ENCODE results near the gene SGCD. TPM values are rescaled to one million over a fixed set of nuclear protein-coding genes. Genes with fewer than 3 reads are reported as not detected.

SGCD gene
- total RNA-seq, 4 donors from 2014 or later, result 16.7 to 38.6 (median 27.7) TPM

DNA sequence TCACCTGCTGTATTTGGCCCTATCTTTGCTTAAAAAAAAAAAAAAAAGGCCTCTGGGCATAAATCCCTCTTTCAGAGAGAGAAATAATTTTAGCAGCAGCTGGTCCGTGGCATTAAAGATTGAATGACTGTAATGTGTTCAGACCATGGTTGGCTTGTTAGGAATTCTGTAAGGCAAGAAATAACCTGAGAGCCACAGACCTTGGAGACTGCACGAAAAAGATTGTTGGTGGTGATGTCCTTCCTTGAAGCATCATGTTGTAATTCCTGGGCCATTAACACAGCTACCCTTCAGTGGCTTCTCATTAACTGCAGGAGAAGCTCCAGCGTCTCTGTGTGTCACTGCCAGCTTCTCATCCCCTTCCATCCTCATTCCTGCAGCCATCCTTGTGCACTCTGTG is 79.0 kb downstream of the SGCD start:
- intact Hi-C loops (cut with DNase I), result no loop called here
- Histone ChIP-seq H3K27ac (replicated peaks in 1 of 4) (no peak overlapping the region), H3K36me3 (no peaks in the 10 kb centered on the region), H3K9me3 (no peaks in the 10 kb centered on the region), H3K27me3 (no peaks in the 10 kb centered on the region), H3K4me3 (no peak overlapping the region), H3K4me1 (peaks cover 5 to 36% (median 29%) of the 10 kb centered on the region in 4 donors)
- WGBS, result 64% methylated on average over 3 of the region's 3 CpGs
- DNase-seq (ENCODE audit: extremely low spot score), result no peak
- no peak for TF ChIP-seq POLR2AphosphoS5 (IDR thresholded peaks at IDR 0.05)
- TF ChIP-seq, protein P1, sequence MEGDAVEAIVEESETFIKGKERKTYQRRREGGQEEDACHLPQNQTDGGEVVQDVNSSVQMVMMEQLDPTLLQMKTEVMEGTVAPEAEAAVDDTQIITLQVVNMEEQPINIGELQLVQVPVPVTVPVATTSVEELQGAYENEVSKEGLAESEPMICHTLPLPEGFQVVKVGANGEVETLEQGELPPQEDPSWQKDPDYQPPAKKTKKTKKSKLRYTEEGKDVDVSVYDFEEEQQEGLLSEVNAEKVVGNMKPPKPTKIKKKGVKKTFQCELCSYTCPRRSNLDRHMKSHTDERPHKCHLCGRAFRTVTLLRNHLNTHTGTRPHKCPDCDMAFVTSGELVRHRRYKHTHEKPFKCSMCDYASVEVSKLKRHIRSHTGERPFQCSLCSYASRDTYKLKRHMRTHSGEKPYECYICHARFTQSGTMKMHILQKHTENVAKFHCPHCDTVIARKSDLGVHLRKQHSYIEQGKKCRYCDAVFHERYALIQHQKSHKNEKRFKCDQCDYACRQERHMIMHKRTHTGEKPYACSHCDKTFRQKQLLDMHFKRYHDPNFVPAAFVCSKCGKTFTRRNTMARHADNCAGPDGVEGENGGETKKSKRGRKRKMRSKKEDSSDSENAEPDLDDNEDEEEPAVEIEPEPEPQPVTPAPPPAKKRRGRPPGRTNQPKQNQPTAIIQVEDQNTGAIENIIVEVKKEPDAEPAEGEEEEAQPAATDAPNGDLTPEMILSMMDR (IDR thresholded peaks at IDR 0.05), result no peak

DNA sequence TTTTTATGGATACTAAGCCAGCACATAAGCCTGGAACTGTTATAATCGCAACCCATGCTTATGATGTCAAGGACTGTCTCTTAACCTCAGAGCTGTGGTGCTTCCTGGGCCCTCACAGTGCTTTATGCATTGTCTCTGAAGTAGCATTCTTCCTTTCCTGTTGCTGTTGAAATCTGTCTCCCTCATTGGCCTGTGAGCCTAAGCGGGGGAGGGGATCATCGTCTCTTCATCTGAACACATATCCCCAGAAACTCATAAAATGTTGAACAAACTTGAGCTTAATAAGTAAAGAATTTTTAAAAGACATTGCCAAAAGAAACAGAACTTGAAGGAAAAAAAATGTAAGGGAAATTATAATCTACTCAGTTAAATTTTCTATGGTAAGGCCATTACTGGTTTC is 80.3 kb downstream of the SGCD start:
- WGBS, result 81% methylated on average over 3 of the region's 3 CpGs
- intact Hi-C loops (cut with DNase I), result no loop called here
- Histone ChIP-seq H3K27me3 (no peaks in the 10 kb centered on the region), H3K9me3 (no peaks in the 10 kb centered on the region), H3K36me3 (no peaks in the 10 kb centered on the region), H3K4me1 (peaks cover 13 to 43% (median 39%) of the 10 kb centered on the region in 4 donors), H3K27ac (replicated peaks in 1 of 4) (no peak overlapping the region), H3K4me3 (no peak overlapping the region)
- TF ChIP-seq POLR2A (IDR thresholded peaks at IDR 0.05; ENCODE audit: low read depth) (no peak), POLR2AphosphoS5 (IDR thresholded peaks at IDR 0.05) (no peak), EP300 (IDR thresholded peaks at IDR 0.05) (no peak)
- TF ChIP-seq, protein P1 (IDR thresholded peaks at IDR 0.05), result no peak
- no peak for DNase-seq (ENCODE audit: extremely low spot score)

DNA sequence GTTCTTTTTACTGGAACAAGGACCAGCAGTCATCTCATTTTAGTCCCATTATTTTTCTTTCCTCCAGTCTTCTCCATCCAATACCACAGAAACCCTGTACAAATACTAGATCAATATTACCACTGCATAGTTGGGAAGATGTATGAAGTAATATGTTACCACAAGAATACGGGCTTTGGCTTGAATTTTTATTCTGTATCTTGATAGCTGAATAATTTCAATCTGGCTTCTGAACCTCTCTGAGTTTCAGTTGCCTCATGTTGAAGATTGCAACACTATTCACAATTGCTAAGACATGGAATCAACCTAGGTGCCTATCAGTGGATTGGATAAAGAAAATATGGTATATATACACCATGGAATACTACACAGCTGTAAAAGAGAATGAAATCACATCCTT is 82.9 kb downstream of the SGCD start:
- Histone ChIP-seq H3K4me1 (peaks cover 20 to 58% (median 49%) of the 10 kb centered on the region in 4 donors), H3K27me3 (no peaks in the 10 kb centered on the region), H3K27ac (replicated peaks in 1 of 4) (no peak overlapping the region), H3K4me3 (no peak overlapping the region), H3K9me3 (no peaks in the 10 kb centered on the region), H3K36me3 (no peaks in the 10 kb centered on the region)
- 82% methylated on average over 1 of the region's 1 CpG for WGBS
- intact Hi-C loops (cut with DNase I), result no loop called here
- TF ChIP-seq POLR2AphosphoS5 (IDR thresholded peaks at IDR 0.05) (no peak), EP300 (IDR thresholded peaks at IDR 0.05) (no peak), POLR2A (IDR thresholded peaks at IDR 0.05; ENCODE audit: low read depth) (no peak)
- TF ChIP-seq, protein P1 (IDR thresholded peaks at IDR 0.05), result no peak
- DNase-seq (ENCODE audit: extremely low spot score), result no peak

- DNase-seq (ENCODE audit: extremely low spot score), result no peak
- Histone ChIP-seq H3K36me3 (no peaks in the 10 kb centered on the region), H3K27me3 (no peaks in the 10 kb centered on the region), H3K4me3 (peak overlapping the region; percentile 14 to 37 (median 24)), H3K9me3 (no peaks in the 10 kb centered on the region), H3K27ac (replicated peaks in 1 of 4) (peak overlapping the region; percentile 60 to 79 (median 71)), H3K4me1 (peaks cover 20 to 60% (median 48%) of the 10 kb centered on the region in 4 donors)
- intact Hi-C loops (cut with DNase I), result no loop called here
- WGBS, result 9% methylated on average over 6 of the region's 6 CpGs
- TF ChIP-seq POLR2A (IDR thresholded peaks at IDR 0.05; ENCODE audit: low read depth) (no peak), EP300 (IDR thresholded peaks at IDR 0.05) (no peak), POLR2AphosphoS5 (IDR thresholded peaks at IDR 0.05) (peak in 1 of 2 donors; percentile 15)
- TF ChIP-seq, protein P1 (IDR thresholded peaks at IDR 0.05), result no peak
Measured at GRCh38 chr5:156411185-156411613, 84.2 kb downstream of the SGCD start.

DNA sequence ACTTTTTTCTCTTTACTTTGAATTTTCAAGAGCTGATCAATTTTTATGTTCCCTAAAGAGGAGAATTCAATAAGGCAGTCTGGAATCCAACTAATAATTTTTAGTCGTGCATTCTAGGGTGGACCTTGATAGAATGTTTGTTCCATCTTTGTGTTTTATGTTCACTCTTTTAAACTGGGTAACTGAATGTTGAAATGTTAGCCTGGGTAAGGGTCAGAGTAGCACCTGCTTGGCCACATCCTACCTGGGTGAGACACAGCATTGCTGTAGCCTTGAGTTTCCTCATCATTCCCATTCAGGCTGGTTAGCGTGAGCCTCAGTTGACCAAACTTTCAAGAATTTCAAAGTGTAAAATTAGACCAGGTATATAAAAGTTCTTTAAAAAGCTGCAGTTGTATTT is 85.0 kb downstream of the SGCD start:
- intact Hi-C loops (cut with DNase I), result no loop called here
- Histone ChIP-seq H3K4me3 (no peak overlapping the region), H3K9me3 (no peaks in the 10 kb centered on the region), H3K27ac (replicated peaks in 1 of 4) (peak overlapping the region; percentile 60 to 79 (median 71)), H3K36me3 (no peaks in the 10 kb centered on the region), H3K4me1 (peaks cover 20 to 57% (median 47%) of the 10 kb centered on the region in 4 donors), H3K27me3 (no peaks in the 10 kb centered on the region)
- 80% methylated on average over 2 of the region's 2 CpGs for WGBS
- DNase-seq (ENCODE audit: extremely low spot score), result no peak
- TF ChIP-seq POLR2AphosphoS5 (IDR thresholded peaks at IDR 0.05), result no peak
- TF ChIP-seq POLR2A (IDR thresholded peaks at IDR 0.05; ENCODE audit: low read depth), result no peak
- TF ChIP-seq EP300 (IDR thresholded peaks at IDR 0.05), result no peak
- TF ChIP-seq, protein P1 (IDR thresholded peaks at IDR 0.05), result no peak
